ENCODE results near the gene NRXN3. TPM values are rescaled to one million over a fixed set of nuclear protein-coding genes. Genes with fewer than 3 reads are reported as not detected.

Gene NRXN3
- total RNA-seq, 1 donor from 2014 or later: 1.6 TPM

GRCh38 chr14:78835909-78836308, 665.7 kb downstream of the NRXN3 start:
- TF ChIP-seq CTCF (IDR thresholded peaks at IDR 0.05; ENCODE audit: insufficient read depth, low read length, poor library complexity, severe bottlenecking): no peak
- no peaks in the 10 kb centered on the region for H3K36me3 ChIP-seq (ENCODE audit: control insufficient read depth, insufficient read depth, low read length)
- H3K27me3 ChIP-seq (ENCODE audit: control insufficient read depth, insufficient read depth, low read length): peaks cover 7% of the 10 kb centered on the region
- no peak overlapping the region for H3K4me3 ChIP-seq (ENCODE audit: low read depth, low read length)
- no peak for DNase-seq (ENCODE audit: low read depth)

DNA sequence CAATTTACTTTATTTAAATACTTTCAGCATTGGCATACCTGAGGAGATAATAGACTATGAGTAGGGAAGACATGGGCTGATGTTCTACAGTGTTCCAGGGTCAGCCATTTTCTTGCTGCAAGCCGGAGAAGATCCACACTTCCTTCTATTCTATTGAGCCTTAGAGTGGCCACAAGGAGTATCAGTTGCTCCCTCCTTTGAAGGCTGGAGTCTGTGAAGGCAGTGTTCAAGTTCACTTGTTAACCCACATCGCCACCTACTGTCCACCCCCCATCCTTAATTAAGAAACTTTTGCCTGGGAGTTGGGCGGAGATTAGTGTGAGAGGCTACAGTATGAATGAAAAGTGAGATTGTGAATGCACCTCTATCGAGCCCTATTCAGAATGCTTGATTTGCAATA, 666.6 kb downstream of the NRXN3 start:
- Histone ChIP-seq H3K36me3 (ENCODE audit: control insufficient read depth, insufficient read depth, low read length) (no peaks in the 10 kb centered on the region), H3K27me3 (ENCODE audit: control insufficient read depth, insufficient read depth, low read length) (peaks cover 7% of the 10 kb centered on the region), H3K4me3 (ENCODE audit: low read depth, low read length) (no peak overlapping the region)
- peak; percentile 18 for DNase-seq (ENCODE audit: low read depth)
- peak; percentile 70 for TF ChIP-seq CTCF (IDR thresholded peaks at IDR 0.05; ENCODE audit: insufficient read depth, low read length, poor library complexity, severe bottlenecking)

DNA sequence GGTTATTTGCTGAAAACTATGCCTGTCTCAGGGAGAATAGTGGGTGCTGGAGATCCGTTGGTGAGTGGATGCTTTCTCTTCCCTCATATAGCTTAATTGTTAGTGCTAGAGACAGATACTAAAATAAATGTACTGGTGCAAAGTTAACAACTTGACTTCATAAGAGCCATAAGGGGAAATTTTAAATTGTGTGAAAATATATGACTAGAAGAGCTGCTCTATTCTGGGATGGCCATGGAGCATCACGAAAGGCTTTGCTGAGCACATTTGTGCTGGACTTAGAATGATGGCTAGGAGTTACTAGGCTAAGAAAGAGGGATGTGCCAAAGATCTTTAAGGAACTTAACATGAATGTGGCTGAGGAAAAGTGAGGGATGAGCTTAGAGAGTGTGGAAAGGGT, 668.8 kb downstream of the NRXN3 start:
- H3K27me3 ChIP-seq (ENCODE audit: control insufficient read depth, insufficient read depth, low read length): peaks cover 6% of the 10 kb centered on the region
- DNase-seq (ENCODE audit: low read depth): no peak
- H3K36me3 ChIP-seq (ENCODE audit: control insufficient read depth, insufficient read depth, low read length): no peaks in the 10 kb centered on the region
- no peak for TF ChIP-seq CTCF (IDR thresholded peaks at IDR 0.05; ENCODE audit: insufficient read depth, low read length, poor library complexity, severe bottlenecking)
- H3K4me3 ChIP-seq (ENCODE audit: low read depth, low read length): no peak overlapping the region

DNA sequence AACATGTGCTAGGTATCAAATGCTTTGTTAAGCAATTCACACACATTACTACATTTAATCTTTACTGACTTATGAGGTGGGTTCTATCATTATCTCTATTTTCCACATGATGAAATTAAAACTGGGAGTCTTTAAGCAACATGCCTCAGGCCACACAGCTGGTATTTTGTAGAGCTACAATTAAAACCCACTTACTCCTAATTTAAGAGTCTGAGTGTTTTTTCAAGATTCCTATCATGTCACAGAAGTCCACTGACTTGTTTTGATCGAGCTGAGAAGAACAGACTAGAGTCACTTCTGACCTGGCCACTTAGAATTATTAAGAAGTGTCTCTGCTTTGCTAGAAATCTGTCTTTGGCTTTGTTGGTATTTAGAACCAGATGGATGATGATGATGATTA, 670.7 kb downstream of the NRXN3 start:
- H3K36me3 ChIP-seq (ENCODE audit: control insufficient read depth, insufficient read depth, low read length): no peaks in the 10 kb centered on the region
- no peak for TF ChIP-seq CTCF (IDR thresholded peaks at IDR 0.05; ENCODE audit: insufficient read depth, low read length, poor library complexity, severe bottlenecking)
- no peak overlapping the region for H3K4me3 ChIP-seq (ENCODE audit: low read depth, low read length)
- H3K27me3 ChIP-seq (ENCODE audit: control insufficient read depth, insufficient read depth, low read length): no peaks in the 10 kb centered on the region
- no peak for DNase-seq (ENCODE audit: low read depth)

DNA sequence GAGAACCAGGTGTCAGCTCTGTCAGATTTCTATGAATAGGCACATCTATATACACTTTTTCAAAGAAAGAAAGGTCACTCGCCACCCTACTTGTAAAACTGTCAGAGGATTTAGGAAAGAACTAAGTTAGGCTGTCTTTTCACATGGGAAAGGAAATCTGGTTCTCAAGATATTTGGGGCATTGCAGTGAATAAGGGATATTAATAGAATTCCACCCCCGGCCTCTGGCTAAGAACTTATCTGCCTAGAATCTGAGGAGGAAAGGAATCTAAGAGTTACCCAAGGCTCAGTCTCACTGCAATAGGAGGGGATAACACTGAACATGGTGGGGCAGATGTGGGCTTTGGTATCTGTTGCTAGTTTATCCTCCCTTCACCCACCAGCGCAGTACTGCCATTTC, 677.6 kb downstream of the NRXN3 start:
- no peak for DNase-seq (ENCODE audit: low read depth)
- Histone ChIP-seq H3K4me3 (ENCODE audit: low read depth, low read length) (no peak overlapping the region), H3K36me3 (ENCODE audit: control insufficient read depth, insufficient read depth, low read length) (no peaks in the 10 kb centered on the region), H3K27me3 (ENCODE audit: control insufficient read depth, insufficient read depth, low read length) (no peaks in the 10 kb centered on the region)
- TF ChIP-seq CTCF (IDR thresholded peaks at IDR 0.05; ENCODE audit: insufficient read depth, low read length, poor library complexity, severe bottlenecking): no peak

DNA sequence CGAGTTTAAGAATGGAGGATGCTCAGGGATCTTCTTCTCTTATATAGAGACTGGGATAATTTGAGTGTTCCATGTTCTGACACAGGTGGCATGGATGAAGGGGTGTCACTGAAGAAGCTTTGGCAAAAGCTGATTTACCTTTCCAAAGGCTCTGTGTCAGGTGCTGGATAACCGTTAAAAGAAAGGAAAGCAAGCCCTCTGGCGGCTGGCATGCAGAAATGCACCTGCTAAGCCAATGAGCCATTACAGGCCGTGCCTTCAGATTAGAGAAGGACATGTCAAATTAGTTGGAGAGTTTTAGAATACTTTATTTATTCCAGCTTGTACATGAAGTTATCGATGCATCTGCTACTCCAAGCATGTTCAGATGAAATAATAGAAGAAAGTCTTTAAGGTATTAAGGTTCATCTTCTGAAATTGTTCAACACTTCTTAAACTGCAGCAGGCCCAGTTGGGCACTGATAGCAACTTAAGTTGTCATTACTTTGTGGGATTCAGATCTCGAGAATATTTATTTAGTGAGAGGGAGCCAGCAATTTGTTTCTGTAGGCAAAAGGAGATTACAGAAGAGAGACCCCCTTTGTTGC, 678.2 kb downstream of the NRXN3 start:
- Histone ChIP-seq H3K27me3 (ENCODE audit: control insufficient read depth, insufficient read depth, low read length) (no peaks in the 10 kb centered on the region), H3K4me3 (ENCODE audit: low read depth, low read length) (no peak overlapping the region), H3K36me3 (ENCODE audit: control insufficient read depth, insufficient read depth, low read length) (no peaks in the 10 kb centered on the region)
- peak; percentile 97 for TF ChIP-seq CTCF (IDR thresholded peaks at IDR 0.05; ENCODE audit: insufficient read depth, low read length, poor library complexity, severe bottlenecking)
- no peak for DNase-seq (ENCODE audit: low read depth)
